Stimulated activated CD4-positive, alpha-beta T cell treated with anti-CD3 and anti-CD28 coated beads, Interleukin-15, amount 100 ng/mL, for 1 hour (primary cell): ENCODE results near the gene SPOCK1.

Source experiments
- DNase-seq, 2 donors: peaks; one replicate each; pipeline ENCODE4 v3.0.0-alpha.2; 2020; ENCODE audit warnings: low read depth in 1 of 2, low spot score in 1 of 2

SPOCK1 gene

GRCh38 chr5:137303509-137303908 is 195.6 kb downstream of the SPOCK1 start:
- no peak for DNase-seq

GRCh38 chr5:137300411-137301240 is 198.5 kb downstream of the SPOCK1 start:
- DNase-seq: no peak

- no peak for DNase-seq
These were observed 202.8 kb downstream of the SPOCK1 start for GRCh38 chr5:137296213-137296781.

GRCh38 chr5:137294604-137295003 is 204.5 kb downstream of the SPOCK1 start:
- no peak for DNase-seq

GRCh38 chr5:137292461-137293027 is 206.6 kb downstream of the SPOCK1 start:
- DNase-seq: no peak

GRCh38 chr5:137291436-137291835 is 207.7 kb downstream of the SPOCK1 start:
- no peak for DNase-seq

- DNase-seq: no peak
These were observed 208.1 kb downstream of the SPOCK1 start for GRCh38 chr5:137291031-137291430.

GRCh38 chr5:137290373-137290772 is 208.8 kb downstream of the SPOCK1 start:
- no peak for DNase-seq

GRCh38 chr5:137289856-137290255 is 209.3 kb downstream of the SPOCK1 start:
- no peak for DNase-seq

- no peak for DNase-seq
These were observed 211.6 kb downstream of the SPOCK1 start for GRCh38 chr5:137287569-137287968.

GRCh38 chr5:137286025-137286610 is 213.0 kb downstream of the SPOCK1 start:
- no peak for DNase-seq

GRCh38 chr5:137283801-137284200 is 215.3 kb downstream of the SPOCK1 start:
- DNase-seq: no peak

- no peak for DNase-seq
These were observed 216.9 kb downstream of the SPOCK1 start for GRCh38 chr5:137282216-137282615.

- DNase-seq: no peak
These were observed 217.9 kb downstream of the SPOCK1 start for GRCh38 chr5:137281201-137281600.

GRCh38 chr5:137280656-137281055 is 218.5 kb downstream of the SPOCK1 start:
- no peak for DNase-seq

- DNase-seq: no peak
These were observed 219.4 kb downstream of the SPOCK1 start for GRCh38 chr5:137279521-137280231.

GRCh38 chr5:137278476-137278875 is 220.7 kb downstream of the SPOCK1 start:
- DNase-seq: no peak

- no peak for DNase-seq
These were observed 224.0 kb downstream of the SPOCK1 start for GRCh38 chr5:137275083-137275482.

- DNase-seq: no peak
These were observed 225.6 kb downstream of the SPOCK1 start for GRCh38 chr5:137273511-137273910.

- DNase-seq: no peak
These were observed 226.3 kb downstream of the SPOCK1 start for GRCh38 chr5:137272831-137273230.

GRCh38 chr5:137269946-137270345 is 229.2 kb downstream of the SPOCK1 start:
- no peak for DNase-seq
